Astrocyte of the cerebellum (primary cell): Measurements from ENCODE around the gene DRICH1.
"Not testable (repeated sequence)": the region's sequence is repeated elsewhere in the genome, so short reads cannot be mapped to it uniquely, and the experiment has no call there.

Source experiments
- DNase-seq: peaks from one replicate; pipeline ENCODE4 v3.0.0-alpha.2; 2011; ENCODE audit warnings: low read depth
- H3K4me3 ChIP-seq: 2 replicates; pipeline ENCODE4 v1.5.1; 2011; ENCODE audit warnings: mild to moderate bottlenecking, low read depth, low read length, moderate library complexity
- in situ Hi-C: cut with HindIII; loops from 2 replicates; pipeline ENCODE4 v1.10.0; 2017; ENCODE audit warnings: low sequenced_read_pairs
- TF ChIP-seq, protein P1 (sequence below): IDR thresholded peaks from 2 replicates; pipeline ENCODE4 v1.5.1; 2012; ENCODE audit warnings: low read length, low read depth, moderate library complexity, mild to moderate bottlenecking; ENCODE audit errors: missing control alignments

DRICH1 gene

DNA sequence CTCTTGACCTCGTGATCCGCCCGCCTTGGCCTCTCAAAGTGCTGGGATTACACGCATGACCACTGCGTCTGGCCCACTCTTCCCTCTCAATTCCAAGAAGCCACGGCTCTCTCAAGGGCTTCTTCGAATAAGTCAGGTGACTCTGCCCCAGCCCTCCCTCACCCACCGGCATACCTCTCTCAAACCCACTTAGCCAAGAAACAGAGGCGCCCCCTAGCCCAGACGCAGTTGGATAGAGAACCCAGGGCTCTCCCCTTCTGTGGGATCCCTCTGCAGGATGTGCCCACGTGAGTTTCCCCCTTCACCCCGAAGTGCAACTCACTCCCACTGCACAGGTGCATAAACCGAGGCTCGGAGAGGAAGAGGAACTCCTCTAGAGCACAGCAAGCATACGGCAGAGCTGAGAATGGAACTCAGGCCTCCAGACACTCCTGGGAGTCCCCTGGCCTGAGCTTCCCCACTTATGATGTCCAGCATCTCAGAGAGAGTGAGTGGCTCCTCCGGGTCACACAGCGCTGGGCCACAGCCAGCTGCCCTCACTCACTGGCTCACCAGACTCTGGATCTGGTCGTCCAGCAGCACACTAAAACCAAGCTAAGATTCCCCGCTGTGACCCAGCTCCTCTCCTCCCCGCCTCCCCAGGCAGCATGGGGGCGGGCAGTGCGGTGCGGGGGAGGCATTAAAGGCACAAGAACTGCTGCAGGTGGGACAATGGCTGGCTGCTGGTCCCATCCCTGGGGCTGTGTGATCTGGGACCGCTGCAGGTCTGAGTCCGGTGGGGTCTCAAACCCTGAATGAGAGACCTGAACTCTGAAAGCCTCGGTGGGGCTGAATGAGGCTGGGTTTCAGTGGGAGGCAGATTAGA lies 41.9 kb upstream of the DRICH1 start:
- in situ Hi-C loops = no loop called here
- no peak overlapping the region for H3K4me3 ChIP-seq
- DNase-seq = no peak
- TF ChIP-seq, protein P1, sequence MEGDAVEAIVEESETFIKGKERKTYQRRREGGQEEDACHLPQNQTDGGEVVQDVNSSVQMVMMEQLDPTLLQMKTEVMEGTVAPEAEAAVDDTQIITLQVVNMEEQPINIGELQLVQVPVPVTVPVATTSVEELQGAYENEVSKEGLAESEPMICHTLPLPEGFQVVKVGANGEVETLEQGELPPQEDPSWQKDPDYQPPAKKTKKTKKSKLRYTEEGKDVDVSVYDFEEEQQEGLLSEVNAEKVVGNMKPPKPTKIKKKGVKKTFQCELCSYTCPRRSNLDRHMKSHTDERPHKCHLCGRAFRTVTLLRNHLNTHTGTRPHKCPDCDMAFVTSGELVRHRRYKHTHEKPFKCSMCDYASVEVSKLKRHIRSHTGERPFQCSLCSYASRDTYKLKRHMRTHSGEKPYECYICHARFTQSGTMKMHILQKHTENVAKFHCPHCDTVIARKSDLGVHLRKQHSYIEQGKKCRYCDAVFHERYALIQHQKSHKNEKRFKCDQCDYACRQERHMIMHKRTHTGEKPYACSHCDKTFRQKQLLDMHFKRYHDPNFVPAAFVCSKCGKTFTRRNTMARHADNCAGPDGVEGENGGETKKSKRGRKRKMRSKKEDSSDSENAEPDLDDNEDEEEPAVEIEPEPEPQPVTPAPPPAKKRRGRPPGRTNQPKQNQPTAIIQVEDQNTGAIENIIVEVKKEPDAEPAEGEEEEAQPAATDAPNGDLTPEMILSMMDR = no peak

DNA sequence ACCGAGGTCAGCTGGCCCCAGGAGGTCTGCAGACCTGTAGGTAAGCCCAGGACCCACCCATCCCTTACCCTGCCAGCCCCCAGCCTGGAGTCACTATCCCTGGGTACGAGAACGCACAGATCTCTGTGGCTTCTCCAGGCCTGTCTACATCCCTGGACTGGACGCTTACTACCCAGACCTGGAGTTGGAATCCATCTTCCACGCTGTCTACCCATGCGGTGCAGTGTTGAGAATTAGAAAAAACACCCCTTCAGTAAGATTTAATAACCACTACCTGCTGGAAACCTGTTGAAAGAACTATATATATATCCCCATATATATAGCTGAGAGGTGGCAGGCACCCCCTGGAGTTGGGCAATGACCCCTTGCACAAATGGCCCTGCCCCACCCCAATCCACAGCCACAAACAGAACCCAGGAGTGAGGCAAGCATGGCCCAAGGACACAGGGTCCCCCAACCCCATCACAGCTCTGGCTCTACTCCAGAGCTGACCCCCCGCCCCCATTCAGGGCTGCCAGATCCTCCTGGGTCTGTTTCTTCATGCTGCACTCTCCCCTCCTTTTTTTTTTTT lies 41.0 kb upstream of the DRICH1 start:
- H3K4me3 ChIP-seq = no peak overlapping the region
- TF ChIP-seq, protein P1 = no peak
- in situ Hi-C loops = no loop called here
- no peak for DNase-seq

DNA sequence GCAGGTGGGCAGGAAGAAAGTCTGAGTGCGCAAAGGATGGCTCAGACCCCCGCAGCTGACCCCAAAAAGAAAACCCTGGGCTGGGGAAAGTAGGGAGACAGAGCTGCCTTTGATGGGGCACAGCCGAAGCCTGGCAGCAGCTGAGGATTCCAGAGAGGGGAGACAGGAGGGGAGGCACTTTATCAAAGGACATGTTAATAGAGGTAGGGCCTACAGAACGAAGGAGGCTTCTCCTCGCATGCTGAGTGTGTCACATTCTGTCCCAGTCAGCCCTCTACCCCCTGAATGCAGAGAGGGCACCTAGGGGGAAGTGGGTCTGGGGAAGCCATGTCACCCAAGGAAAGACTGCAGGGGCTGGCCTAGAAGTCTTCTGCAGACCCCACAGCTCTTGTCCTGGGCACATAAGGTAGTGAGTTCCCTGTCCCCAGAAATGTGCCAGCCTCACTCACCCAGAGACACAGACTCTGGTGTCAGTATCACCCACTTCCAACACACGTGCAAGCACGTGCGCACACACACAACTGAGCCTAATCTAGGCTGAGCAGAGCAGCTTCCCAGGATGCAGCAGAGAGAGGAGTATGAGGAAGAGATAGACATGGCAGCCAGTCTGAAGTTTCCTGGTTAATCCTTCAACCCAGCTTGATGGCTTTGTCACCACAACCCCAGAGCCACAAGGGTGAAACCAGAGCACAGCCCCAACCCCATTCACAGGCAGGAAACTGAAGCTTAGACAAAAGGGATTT lies 40.4 kb upstream of the DRICH1 start:
- DNase-seq, H3K4me3 ChIP-seq, in situ Hi-C loops: not testable (repeated sequence)

DNA sequence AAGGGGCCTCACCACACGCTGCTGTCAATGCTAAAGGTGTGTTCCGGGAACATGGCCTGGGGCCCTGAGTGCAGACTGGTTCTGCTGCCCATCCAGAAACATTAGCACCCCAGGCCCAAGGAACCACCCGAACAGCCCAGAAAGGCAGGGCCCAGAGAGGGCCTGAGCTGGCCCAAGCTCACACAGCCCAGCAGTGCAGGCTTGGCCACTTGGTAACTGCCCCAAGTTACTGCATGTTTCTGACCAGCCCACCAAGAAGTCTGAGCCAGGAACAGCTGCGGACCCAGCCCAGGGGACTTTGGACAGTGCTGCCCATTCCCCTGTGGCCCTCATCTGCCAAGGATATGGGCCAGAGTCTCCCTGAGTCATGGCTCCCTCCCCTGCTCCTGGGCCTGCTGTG lies 39.3 kb upstream of the DRICH1 start:
- H3K4me3 ChIP-seq, DNase-seq, in situ Hi-C loops: not testable (repeated sequence)

DNA sequence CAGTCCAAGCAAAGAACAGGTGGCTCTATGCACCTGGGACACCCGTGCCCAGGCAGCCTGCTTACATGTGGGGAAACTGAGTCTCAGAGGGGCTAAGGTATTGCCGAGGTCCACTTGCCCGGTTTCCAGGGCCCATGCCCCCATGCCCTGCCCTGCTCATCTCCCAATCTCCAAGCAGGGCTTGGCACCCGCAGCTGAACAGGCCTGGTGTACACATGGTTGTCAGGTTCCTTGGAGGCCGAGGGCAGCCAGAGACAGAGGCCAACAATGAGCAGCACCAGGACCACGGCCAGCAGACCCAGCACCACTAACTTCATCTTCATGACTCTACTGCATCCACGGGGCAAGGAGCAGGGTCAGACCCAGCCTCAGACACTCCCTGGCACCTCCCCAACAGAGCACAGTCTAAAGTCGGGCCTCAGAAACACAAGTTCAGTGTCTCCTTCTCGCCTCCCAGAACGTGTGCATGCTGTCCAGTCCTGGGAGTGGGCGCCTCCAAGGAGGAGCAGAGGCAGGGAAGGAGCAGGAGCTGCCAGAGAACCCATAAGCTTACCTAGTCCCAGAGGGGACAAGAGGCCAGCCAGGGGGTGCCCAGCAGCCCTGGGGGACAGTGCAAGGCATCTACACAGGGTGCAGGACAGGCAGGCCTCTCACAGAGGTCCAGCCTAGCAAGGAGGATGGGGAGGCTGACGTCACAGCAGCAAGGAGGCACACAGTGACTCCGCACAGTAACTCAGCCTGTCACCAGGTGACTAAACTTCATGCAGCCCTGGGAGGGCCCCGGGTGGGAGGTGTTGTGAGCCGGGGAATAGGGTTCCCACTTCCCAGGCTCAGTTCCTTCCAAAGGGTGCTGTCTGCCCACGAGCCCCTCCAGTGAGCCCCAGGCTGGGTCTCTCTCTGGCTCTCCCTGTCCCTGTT lies 38.5 kb upstream of the DRICH1 start:
- no peak overlapping the region for H3K4me3 ChIP-seq
- TF ChIP-seq, protein P1 = no peak
- in situ Hi-C loops = no loop called here
- DNase-seq = no peak

DNA sequence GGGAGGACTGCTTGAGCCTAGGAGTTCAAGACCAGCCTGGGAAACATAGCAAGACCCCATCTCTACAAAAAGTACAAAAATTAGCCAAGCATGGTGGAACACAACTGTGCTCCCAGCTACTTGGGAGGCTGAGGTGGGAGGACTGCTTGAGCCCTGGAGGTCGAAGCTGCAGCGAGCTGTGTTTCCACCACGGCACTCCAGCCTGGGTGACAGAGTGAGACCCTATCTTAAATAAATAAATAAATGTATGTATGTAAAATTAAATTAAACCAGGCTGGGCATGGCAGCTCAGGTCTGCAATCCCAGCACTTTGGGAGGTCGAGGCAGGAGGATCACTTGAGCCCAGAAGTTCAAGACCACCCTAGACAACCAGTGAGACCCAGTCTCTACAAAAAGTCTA lies 28.3 kb upstream of the DRICH1 start:
- DNase-seq, H3K4me3 ChIP-seq, in situ Hi-C loops: not testable (repeated sequence)

DNA sequence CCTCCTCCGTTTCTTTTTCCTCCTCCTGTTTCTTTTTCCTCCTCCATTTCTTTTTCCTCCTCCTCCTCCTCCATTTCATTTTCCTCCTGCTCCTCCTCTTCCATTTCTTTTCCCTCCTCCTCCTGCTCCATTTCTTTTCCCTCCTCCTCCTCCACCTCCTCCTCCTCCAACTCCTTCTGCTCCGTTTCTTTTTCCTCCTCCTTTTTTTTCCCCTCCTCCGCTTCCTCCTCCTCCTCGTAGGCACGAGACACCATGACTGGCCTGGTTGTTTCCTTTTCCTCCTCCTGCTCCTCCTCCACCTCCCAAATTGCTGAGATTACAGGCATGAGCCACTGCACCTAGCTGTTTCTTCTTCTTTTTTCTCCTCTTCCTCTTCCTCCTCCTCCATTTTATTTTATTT lies 25.6 kb upstream of the DRICH1 start:
- no peak overlapping the region for H3K4me3 ChIP-seq
- in situ Hi-C loops = no loop called here
- no peak for DNase-seq
- TF ChIP-seq, protein P1 = no peak
